ENCODE measurements around the gene ALG9. TPM values are rescaled to one million over a fixed set of nuclear protein-coding genes. Genes with fewer than 3 reads are reported as not detected.

ALG9 gene
- total RNA-seq, 1 experiment from 2014 or later = 28.8 TPM

DNA sequence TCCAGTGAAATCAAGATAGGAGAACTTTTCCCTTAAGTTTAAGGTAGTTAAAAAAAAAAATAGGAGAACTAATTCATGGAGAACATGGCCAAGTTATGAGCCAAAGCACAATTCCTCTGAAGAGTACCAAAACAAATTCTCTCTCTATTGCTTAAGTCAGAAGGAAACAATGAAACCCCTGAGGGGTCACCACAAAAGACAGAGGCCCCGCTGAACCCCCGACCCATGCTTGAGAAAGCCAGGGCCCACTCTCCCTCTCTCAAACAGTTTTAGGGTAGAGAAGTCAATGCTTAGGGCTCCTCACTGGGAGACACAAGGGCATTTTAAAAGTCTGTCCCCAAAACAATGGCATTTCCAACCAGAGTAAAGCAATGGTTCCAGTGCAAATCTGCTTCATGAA is 132.1 kb downstream of the ALG9 start:
- BruUV-seq (replicated peaks) = no TSS peak
- peaks cover 68% of the 10 kb centered on the region for H3K36me3 Mint-ChIP-seq (ENCODE audit: insufficient read depth, unreplicated experiment)

DNA sequence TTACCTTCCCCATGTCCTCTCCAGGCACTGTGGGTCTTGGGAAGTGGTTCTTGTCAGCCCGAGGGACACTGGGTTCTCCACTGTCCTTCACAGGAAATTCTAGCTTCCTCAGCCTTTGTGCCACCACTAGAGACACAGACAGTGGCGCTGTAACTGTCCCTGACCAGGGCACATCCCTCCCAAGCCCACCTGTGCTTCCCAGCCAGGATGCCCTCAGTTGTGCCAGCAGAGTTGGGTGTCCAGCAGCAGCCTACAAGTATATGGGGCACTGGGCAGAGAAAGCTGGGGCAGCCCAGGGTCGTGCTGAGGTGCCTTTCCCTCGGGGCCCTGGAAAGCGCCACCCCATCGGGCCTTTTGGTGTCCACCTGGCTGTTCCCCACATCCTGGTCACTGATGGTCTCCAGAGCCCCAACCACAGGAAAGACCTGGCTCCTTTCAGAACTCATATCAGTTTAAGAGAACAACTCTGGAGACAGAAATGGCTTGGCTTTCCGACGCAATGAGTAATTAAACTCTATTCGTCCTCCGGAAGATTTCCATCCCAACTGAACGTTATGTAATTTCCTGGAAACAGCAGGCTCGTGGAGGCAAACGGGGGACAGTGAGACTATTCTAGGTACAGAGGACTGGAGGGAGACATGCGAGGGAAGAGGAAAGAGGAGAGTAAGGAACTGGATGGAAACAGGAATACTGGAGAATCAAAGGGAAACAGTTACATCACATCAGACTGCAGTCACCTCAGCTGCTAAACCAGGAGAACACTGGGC is 133.8 kb downstream of the ALG9 start:
- H3K9me3 Mint-ChIP-seq (ENCODE audit: unreplicated experiment) = no peaks in the 10 kb centered on the region
- H3K27me3 Mint-ChIP-seq (ENCODE audit: insufficient read depth, unreplicated experiment) = no peaks in the 10 kb centered on the region
- POLR2A ChIA-PET = interaction anchor here (0.6 to 5.9 kb wide), 3 partner anchors 11 to 105 kb away, joined by 4 to 97 read pairs (median 4); partner anchors contain the start of gene PPP2R1B
- peaks cover 54% of the 10 kb centered on the region for H3K36me3 Mint-ChIP-seq (ENCODE audit: insufficient read depth, unreplicated experiment)
- BruUV-seq (replicated peaks) = no TSS peak
- H3K4me1 Mint-ChIP-seq (ENCODE audit: insufficient read depth, unreplicated experiment) = peaks cover 27% of the 10 kb centered on the region
- TF ChIP-seq, protein P1, sequence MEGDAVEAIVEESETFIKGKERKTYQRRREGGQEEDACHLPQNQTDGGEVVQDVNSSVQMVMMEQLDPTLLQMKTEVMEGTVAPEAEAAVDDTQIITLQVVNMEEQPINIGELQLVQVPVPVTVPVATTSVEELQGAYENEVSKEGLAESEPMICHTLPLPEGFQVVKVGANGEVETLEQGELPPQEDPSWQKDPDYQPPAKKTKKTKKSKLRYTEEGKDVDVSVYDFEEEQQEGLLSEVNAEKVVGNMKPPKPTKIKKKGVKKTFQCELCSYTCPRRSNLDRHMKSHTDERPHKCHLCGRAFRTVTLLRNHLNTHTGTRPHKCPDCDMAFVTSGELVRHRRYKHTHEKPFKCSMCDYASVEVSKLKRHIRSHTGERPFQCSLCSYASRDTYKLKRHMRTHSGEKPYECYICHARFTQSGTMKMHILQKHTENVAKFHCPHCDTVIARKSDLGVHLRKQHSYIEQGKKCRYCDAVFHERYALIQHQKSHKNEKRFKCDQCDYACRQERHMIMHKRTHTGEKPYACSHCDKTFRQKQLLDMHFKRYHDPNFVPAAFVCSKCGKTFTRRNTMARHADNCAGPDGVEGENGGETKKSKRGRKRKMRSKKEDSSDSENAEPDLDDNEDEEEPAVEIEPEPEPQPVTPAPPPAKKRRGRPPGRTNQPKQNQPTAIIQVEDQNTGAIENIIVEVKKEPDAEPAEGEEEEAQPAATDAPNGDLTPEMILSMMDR (IDR thresholded peaks at IDR 0.05; ENCODE audit: unreplicated experiment) = no peak
- CTCF ChIA-PET = interaction anchor here (1.2 to 1.8 kb wide), 2 partner anchors 40 to 283 kb away, joined by 3 to 4 read pairs; no protein-coding TSS in a partner anchor
- DNase-seq (ENCODE audit: unreplicated experiment) = no peak
- intact Hi-C loops (cut with micrococcal nuclease) = no loop called here
- H3K4me3 Mint-ChIP-seq (ENCODE audit: unreplicated experiment) = peak overlapping the region; percentile 38
- H3K27ac Mint-ChIP-seq (ENCODE audit: low read depth, unreplicated experiment) = peak overlapping the region; percentile 99

More for the DNA sequence above, 132.1 kb downstream of the ALG9 start:
- intact Hi-C loops (cut with micrococcal nuclease) = no loop called here
- H3K4me3 Mint-ChIP-seq (ENCODE audit: unreplicated experiment) = no peak overlapping the region
- DNase-seq (ENCODE audit: unreplicated experiment) = no peak
- ChIA-PET POLR2A (interaction anchor here (0.6 to 1.1 kb wide), 4 partner anchors 10 to 93 kb away, joined by 3 to 4 read pairs (median 3); no protein-coding TSS in a partner anchor), CTCF (interaction anchor here (0.5 to 1.8 kb wide), 3 partner anchors 38 to 139 kb away, joined by 4 to 5 read pairs (median 4); no protein-coding TSS in a partner anchor)
- H3K9me3 Mint-ChIP-seq (ENCODE audit: unreplicated experiment) = no peaks in the 10 kb centered on the region
- TF ChIP-seq, protein P1 (IDR thresholded peaks at IDR 0.05; ENCODE audit: unreplicated experiment) = no peak
- peaks cover 31% of the 10 kb centered on the region for H3K4me1 Mint-ChIP-seq (ENCODE audit: insufficient read depth, unreplicated experiment)
- peak overlapping the region; percentile 99 for H3K27ac Mint-ChIP-seq (ENCODE audit: low read depth, unreplicated experiment)
- no peaks in the 10 kb centered on the region for H3K27me3 Mint-ChIP-seq (ENCODE audit: insufficient read depth, unreplicated experiment)

DNA sequence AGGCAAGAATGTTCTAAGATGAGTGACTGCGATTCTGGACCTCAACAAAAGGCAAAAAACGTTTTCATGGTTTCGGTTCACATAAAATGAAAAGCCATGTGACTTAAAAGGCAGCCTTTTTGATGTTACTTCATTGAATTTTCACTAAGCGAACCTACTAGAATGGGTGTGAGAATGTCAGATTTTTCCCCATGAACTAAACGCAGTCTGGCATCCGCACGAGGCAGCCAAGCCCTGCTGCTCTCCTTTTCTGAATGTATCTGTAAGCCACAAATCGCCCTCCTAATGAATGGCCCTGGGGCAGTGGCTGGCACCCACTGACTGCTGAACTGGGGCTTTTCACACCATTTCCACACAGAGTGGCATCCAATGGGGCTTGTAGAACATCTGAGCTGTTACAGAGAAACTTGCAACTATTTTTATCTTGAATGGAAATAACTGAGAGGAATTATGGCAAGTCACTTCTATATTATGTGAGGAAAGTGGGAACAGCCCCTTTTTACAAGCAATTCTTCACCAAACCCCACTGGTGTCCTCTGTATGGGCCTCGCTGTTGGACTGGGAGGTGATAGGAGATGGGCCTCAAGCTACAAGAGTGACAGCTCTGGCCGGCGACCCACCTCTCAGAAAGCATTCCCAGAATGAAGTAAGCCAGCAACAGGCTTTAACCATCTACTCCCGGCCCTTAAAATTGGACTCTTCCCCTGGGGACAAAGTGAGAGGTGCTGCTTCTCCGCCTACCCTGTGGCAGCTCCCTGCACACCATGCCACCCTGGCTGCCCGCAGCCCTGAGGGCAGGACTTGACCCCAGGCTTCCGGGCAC is 134.5 kb downstream of the ALG9 start:
- POLR2A ChIA-PET = interaction anchor here (1.8 to 5.9 kb wide), 2 partner anchors 11 to 29 kb away, joined by 4 to 97 read pairs; partner anchors contain the start of gene PPP2R1B

More for the DNA sequence above, 134.5 kb downstream of the ALG9 start:
- Mint-ChIP-seq H3K4me1 (ENCODE audit: insufficient read depth, unreplicated experiment) (peaks cover 27% of the 10 kb centered on the region), H3K27ac (ENCODE audit: low read depth, unreplicated experiment) (peak overlapping the region; percentile 99), H3K9me3 (ENCODE audit: unreplicated experiment) (no peaks in the 10 kb centered on the region), H3K36me3 (ENCODE audit: insufficient read depth, unreplicated experiment) (peaks cover 47% of the 10 kb centered on the region), H3K27me3 (ENCODE audit: insufficient read depth, unreplicated experiment) (no peaks in the 10 kb centered on the region), H3K4me3 (ENCODE audit: unreplicated experiment) (peak overlapping the region; percentile 38)
- DNase-seq (ENCODE audit: unreplicated experiment) = no peak
- intact Hi-C loops (cut with micrococcal nuclease) = no loop called here
- TF ChIP-seq, protein P1 (IDR thresholded peaks at IDR 0.05; ENCODE audit: unreplicated experiment) = no peak
- CTCF ChIA-PET = interaction anchor here (0.7 to 1.2 kb wide), 3 partner anchors 31 to 282 kb away, joined by 3 read pairs; no protein-coding TSS in a partner anchor
- BruUV-seq (replicated peaks) = no TSS peak

Other genes starting within 250 kb of the ALG9 start
- 27.3 and 35.7 TPM in 2 replicates for gene PPP2R1B, start 105.2 kb downstream of the ALG9 start, total RNA-seq (2022)
- gene FDXACB1, start 7.6 kb upstream of the ALG9 start, total RNA-seq (2022) = 0.79 and 1.0 TPM in 2 replicates
- gene CFAP68, start 8.0 kb upstream of the ALG9 start, total RNA-seq (2022) = 33.6 and 38.3 TPM in 2 replicates
- 1.2 and 2.5 TPM in 2 replicates for gene CRYAB, start 40.2 kb upstream of the ALG9 start, total RNA-seq (2022)
- 0.23 TPM in 1 of 2 replicates, not detected in the other for gene HSPB2, start 41.2 kb upstream of the ALG9 start, total RNA-seq (2022)
- 1.3 and 2.0 TPM in 2 replicates for gene C11orf52, start 47.3 kb upstream of the ALG9 start, total RNA-seq (2022)
- gene DIXDC1, start 65.8 kb upstream of the ALG9 start, total RNA-seq (2022) = 21.0 and 47.3 TPM in 2 replicates
- gene DLAT, start 153.8 kb upstream of the ALG9 start, total RNA-seq (2022) = 43.3 and 46.7 TPM in 2 replicates
- 2.0 and 2.1 TPM in 2 replicates for gene PIH1D2, start 202.4 kb upstream of the ALG9 start, total RNA-seq (2022)
- gene NKAPD1, start 202.7 kb upstream of the ALG9 start, total RNA-seq (2022) = 25.1 and 27.5 TPM in 2 replicates
- gene TIMM8B, start 215.2 kb upstream of the ALG9 start, total RNA-seq (2022) = 58.1 and 70.8 TPM in 2 replicates
- gene SDHD, start 215.3 kb upstream of the ALG9 start, total RNA-seq (2022) = 119 and 124 TPM in 2 replicates